Activated CD4-positive, alpha-beta T cell treated with anti-CD3 and anti-CD28 coated beads, Interleukin-2, amount 50 U/mL, for 16 hours (primary cell): Measurements from ENCODE around the gene APOL2.
A peak's percentile ranks its signal among the peaks of the same experiment; 100 is the strongest.
"Not testable (repeated sequence)": the region's sequence is repeated elsewhere in the genome, so short reads cannot be mapped to it uniquely, and the experiment has no call there.

Experiments
- DNase-seq: peaks from one replicate; pipeline ENCODE4 v3.0.0-alpha.2; 2020

The APOL2 gene

GRCh38 chr22:36196254-36197064 is 42.9 kb downstream of the APOL2 start:
- DNase-seq: no peak

GRCh38 chr22:36194971-36195370 is 44.4 kb downstream of the APOL2 start:
- peak; percentile 40 for DNase-seq

- no peak for DNase-seq
Measured at GRCh38 chr22:36194385-36194784, 44.9 kb downstream of the APOL2 start.

GRCh38 chr22:36193577-36193976 is 45.8 kb downstream of the APOL2 start:
- DNase-seq: no peak

GRCh38 chr22:36193171-36193570 is 46.2 kb downstream of the APOL2 start:
- no peak for DNase-seq

GRCh38 chr22:36192542-36192941 is 46.8 kb downstream of the APOL2 start:
- no peak for DNase-seq

GRCh38 chr22:36191106-36191836 is 48.1 kb downstream of the APOL2 start:
- DNase-seq: no peak

- not testable (repeated sequence) for DNase-seq
Measured at GRCh38 chr22:36187862-36188261, 51.5 kb downstream of the APOL2 start.

GRCh38 chr22:36185828-36186624 is 53.3 kb downstream of the APOL2 start:
- DNase-seq: no peak

- no peak for DNase-seq
Measured at GRCh38 chr22:36184433-36185025, 54.8 kb downstream of the APOL2 start.

- DNase-seq: no peak
Measured at GRCh38 chr22:36183446-36183845, 55.9 kb downstream of the APOL2 start.

GRCh38 chr22:36182857-36183256 is 56.5 kb downstream of the APOL2 start:
- no peak for DNase-seq

GRCh38 chr22:36182056-36182455 is 57.3 kb downstream of the APOL2 start:
- DNase-seq: no peak

- DNase-seq: no peak
Measured at GRCh38 chr22:36180928-36181327, 58.4 kb downstream of the APOL2 start.

- peak; percentile 77 for DNase-seq
Measured at GRCh38 chr22:36180038-36180880, 59.1 kb downstream of the APOL2 start.

GRCh38 chr22:36177160-36177559 is 62.2 kb downstream of the APOL2 start:
- no peak for DNase-seq
